HG02970 (cell line): ENCODE data around the gene BABAM2.
"Not testable (repeated sequence)": the region's sequence is repeated elsewhere in the genome, so short reads cannot be mapped to it uniquely, and the experiment has no call there.

Experiments used
- ATAC-seq: cut with Tn5 transposase; IDR thresholded peaks from one replicate; pipeline ENCODE4 v1.9.1; 2021; ENCODE audit warnings: mild to moderate bottlenecking, moderate library complexity, moderate number of reproducible peaks; ENCODE audit not compliant: unreplicated experiment, low FRiP score

The BABAM2 gene

DNA sequence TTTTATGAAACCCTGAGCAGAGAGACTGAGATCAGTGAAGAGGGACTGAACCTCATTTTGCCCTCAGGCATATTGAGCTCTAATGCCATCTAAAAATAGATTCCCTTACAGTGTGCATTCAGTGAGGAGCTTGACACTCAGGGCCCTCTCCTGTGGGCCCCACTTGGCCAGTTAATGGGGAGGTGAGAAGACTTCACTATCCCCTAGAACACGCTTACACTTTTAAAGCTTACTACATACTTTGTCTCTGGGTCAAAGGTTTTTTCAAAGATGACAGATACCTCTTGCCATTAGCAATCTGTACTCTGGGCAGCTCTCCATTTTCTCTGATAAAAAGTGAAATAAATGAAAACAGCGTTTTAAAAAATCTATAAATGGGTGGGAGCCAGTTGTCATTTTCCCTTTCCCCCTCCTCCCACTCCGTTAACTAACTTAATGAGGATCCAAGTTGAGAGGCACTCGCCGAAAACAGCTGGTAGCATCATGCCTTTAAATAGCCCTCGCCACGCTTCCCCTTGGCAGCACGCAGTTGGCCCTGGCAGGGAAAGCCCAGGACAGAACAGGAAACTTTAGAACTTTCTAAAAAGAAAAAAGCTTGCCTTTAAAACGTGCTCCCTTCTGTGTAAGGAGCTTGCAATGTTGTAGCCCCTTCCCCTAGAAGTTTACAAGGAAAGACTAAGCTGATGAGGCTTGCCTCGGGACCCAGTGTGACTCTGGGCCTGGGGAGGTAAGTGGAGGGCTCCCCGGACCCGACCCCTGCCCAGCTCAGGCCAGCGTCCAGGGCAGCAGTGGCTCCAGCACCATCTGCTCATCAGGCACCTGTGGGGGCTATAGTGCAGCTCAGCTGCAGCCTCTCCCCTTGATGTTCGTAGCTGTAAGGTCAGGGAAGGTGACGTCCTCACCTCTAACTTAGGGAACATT is 443.3 kb downstream of the BABAM2 start:
- ATAC-seq = no peak

DNA sequence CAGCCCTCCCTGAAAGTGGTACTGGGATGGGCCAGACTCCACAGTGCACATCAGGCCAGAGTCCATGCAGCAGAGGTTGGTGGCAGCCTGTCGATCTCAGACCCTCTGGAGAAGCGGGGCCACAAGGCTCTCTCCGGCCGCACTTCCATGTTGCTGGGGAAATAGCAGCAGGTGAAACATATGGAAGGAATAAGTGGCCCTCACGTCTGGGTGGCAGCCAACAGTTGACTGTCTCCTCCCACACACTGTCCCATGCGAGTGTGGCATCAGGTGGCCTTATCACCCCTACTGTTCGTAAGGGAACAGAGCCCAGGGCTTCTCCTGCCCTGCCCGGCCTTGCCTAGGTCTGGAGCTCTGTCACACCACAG is 444.0 kb downstream of the BABAM2 start:
- ATAC-seq = no peak

DNA sequence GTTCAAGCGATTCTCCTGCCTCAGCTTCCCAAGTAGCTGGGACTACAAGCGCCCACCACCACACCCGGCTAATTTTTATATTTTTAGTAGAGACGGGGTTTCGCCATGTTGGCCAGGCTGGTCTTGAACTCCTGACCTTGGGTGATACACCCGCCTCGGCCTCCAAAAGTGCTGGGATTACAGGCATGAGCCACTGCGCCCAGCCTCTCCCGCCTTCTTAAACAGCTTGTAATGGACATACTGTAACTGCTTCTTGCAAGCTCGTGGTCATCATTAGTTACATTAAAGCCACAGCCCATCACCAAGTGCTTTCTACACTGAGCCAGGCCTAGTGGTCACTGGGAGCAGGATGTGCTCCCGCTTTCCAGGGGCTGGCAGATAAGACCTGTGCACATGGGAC is 444.7 kb downstream of the BABAM2 start:
- not testable (repeated sequence) for ATAC-seq

DNA sequence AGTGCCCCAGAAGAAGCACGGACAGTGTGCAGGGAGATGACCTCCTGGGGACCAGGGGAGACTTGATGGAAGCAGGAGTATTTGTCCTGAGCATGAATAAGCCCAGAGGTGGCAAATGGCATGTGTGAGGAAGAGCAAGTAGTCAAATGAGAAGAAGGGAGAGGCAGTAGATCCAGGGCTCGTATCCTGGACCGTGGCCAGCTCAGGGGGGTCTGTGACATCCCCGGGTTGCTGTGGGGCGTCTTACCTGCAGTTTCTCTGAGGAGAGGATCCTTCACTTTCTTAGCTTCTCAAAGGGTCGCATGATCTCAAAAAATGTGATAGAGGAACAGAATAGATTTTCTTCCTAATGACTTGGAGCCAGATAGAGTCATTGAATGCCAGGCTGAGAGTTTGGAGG is 445.1 kb downstream of the BABAM2 start:
- ATAC-seq = no peak

DNA sequence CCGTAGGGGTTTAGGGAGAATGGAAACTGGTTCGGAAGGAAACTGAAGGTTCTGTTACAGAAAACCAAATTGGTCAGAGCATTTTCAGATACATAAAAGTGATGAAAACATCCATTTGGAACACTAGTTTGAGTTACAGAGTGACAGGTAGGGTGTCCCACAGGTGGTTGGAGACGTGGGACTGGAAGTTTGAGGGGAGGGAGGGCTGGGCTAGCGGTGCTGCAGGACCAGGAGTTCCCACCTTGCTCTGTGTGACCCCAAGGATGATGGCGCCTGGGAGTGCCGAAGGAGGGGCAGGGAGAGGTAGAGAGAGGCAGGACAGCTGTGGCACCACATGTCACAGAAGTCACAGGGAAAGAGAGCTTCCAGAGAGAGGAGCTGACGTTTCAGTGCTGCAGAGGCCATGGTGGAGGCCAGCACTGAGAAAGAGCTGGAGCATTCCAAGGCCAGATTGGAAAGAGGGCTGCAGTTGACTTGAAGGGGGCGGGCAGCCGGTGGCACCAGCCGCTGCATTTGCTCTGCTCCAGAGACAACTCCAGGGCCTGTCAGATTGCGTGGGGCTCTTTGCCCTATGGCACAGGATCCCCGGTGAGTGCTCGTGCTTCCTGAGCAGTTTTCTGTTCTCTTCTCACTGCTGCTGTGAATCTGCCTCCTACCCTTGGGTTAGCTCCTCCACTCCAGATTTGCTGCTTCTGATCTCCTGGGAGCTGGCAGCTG is 445.9 kb downstream of the BABAM2 start:
- no peak for ATAC-seq

DNA sequence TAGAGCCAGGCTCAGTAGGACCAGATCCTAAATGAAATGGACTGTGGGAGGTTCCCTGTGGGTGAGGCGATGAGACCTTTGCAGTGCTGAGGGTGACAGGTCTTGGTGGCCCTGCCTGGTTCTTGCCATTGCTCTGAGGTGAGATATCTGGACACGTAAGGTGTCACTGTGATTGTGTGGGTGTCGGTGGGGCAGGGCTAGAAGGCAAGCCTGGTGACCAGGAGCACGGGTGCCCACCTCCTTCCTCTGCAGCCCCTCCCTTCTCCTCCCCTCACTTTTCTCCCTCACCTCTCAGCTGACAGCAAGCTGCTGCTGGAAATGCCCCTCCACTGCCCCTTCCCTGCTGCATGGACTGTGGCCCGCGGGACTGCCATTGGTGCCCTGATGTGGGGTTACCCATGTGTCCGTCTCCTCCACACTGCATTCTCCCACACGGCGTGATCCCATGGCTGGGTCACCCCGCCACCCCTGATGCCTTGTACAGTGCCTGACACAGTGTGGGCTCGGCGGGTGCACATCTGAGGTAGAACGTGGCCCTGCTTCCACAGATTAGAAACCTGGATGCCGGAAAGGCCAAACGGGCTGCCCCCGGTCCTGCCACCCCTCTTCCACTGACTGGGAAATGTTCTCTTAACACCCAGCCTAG is 446.6 kb downstream of the BABAM2 start:
- no peak for ATAC-seq

DNA sequence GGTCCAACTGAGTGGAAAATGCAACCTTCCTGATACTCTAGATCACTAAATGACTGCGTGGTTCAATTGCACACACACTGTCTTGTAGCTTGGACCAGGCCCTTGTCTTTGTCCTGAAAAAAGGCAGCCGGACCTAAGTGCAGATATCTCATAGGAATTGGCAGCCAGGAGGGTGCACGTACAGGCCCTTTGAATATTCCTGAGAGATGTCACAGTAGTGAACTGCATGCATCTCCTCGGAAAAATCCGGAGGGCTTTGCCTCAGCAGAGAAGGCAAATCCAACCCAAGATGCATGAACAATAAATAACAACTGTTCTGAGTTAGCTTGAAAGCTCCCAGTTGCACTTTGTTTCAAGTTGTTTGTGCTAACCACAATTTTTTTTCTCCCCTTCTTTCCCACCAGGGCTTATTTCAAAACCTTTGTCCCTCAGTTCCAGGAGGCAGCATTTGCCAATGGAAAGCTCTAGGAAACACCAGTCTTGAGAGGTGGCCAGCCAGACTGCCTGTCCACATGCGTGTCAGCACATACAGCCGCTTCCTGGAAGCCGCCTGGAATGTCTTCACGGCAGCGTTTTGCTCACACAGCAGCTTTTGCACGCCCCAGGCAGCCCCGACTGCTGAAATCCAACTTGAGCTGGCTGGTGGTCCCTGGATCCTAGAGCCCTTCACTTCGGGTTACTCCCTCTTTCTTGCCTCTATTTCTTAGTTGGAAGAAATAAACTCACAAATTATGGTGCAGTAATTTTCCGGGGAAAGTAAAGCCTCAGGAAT is 447.7 kb downstream of the BABAM2 start:
- no peak for ATAC-seq

DNA sequence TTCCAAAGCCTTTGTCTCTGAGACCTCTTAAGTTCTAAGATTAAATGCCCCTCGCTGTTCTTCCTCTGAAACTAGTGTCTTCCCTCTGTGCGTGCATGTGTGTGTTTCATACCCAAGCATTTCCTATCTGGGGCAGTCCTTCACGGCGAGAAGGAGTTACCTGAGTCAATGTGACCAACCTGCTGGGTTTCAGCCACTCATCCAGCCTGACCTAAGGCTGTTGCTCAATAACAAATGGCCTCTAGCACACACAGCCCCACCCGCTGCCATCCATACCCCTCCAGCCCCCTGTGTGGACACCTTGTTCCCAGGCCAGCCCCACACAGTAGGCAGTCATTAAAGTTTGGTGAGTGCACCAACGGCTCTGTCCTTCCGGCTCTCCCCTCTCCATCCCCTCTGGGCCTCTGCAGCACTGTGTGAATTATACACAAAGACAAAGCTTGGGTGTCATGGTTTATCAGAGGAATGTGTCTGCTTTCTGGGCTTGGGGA is 448.3 kb downstream of the BABAM2 start:
- ATAC-seq = no peak

DNA sequence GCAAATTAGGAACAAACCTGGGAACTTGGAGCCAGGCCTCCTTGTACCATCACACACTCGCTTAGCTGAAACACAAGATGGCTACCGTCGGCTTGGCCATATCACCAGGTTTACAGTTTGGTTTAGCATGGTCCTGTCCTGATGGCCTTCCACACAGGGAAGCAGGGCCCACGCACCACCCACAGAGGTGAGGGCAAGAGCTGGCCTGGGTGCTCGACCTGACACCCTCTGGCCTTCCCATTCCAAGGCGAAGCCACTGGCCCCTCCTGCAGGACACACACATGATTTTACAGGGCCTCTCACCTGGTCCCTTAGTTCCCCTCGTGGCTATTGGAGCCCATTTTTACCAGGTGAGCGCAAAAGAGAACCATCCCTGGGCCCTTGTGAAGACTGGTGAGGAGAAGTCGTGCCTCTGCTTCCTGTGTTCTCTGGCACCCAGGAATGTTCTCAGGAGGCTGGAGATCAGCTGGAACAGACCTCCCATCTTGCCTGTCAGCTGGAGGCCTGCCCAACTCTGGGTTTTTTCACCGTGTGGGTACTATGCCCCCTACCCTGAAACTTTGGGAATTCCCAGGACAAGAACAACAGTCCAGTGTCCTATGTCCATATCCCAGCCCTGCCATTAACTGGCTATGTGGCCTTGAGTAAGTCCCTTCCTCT is 449.1 kb downstream of the BABAM2 start:
- no peak for ATAC-seq

DNA sequence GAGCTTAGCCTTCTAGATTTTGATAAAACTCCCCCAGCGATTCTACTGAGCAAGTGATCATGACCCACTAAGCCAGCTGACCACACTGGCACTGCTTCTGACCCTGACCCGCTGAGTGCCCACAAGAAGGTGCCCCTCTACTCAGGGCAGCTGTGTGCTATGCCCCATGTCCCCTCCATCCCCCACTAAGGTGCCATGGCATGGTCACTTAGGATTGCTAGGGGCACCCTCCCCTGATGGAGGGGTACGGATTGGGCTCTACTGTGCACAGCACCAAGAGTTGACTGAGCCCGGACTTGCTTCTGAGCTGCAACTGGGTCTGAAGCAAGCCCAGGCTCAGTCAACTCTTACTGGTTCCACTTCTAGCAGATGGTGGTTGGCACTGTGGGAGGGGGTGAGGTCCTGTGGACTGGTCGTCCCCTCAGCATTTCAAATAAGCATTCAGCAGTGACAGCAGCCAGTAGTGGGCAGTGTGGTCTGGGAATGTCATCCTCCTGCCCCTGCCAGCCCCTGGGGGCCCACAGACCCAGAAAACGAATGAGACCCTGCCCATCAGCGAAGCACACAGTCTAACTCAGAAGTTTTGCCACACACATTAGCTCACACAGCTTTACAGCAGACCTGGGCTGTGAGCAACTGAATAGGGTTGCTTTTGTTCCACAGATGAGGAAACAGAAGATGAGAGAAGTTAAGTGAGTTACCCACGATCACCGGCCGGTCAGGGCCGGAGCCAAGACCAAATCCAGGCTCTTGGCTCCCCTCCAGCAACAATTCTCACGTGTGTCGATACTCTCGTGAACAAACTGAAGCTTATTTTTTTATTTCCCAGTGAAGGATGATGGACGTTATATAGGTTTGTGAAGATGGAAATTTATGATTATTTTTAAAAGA is 450.0 kb downstream of the BABAM2 start:
- no peak for ATAC-seq

DNA sequence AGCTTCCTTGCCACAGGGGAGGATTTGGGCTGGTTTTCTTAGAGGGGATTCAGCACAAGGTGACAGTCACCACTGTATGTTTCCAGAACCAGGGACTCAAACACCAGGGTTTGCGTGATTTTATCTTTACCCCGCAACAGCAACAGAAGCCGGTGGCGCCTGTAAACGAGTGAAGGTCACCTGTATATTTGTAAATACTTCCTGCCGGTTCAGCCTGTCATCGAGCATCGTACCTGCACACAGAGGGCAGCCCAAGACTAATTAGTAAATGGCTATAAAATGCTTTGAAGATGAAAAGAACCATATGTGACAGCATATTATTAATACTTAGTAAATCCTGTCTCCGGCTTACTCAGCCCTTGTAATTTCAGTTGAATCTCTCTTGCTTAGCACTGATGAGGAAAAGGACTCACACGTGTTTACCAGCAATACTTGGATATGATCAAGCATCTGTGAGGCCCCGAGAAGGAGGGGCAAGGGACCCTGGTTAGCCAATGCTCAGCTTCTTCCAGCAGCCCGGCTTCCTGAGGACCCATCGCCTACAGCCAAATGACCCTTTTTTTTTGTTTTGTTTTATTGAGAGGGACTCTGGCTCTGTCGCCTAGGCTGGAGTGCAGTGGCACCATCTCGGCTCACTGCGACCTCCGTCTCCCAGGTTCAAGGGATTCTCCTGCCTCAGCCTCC is 450.8 kb downstream of the BABAM2 start:
- ATAC-seq = no peak

DNA sequence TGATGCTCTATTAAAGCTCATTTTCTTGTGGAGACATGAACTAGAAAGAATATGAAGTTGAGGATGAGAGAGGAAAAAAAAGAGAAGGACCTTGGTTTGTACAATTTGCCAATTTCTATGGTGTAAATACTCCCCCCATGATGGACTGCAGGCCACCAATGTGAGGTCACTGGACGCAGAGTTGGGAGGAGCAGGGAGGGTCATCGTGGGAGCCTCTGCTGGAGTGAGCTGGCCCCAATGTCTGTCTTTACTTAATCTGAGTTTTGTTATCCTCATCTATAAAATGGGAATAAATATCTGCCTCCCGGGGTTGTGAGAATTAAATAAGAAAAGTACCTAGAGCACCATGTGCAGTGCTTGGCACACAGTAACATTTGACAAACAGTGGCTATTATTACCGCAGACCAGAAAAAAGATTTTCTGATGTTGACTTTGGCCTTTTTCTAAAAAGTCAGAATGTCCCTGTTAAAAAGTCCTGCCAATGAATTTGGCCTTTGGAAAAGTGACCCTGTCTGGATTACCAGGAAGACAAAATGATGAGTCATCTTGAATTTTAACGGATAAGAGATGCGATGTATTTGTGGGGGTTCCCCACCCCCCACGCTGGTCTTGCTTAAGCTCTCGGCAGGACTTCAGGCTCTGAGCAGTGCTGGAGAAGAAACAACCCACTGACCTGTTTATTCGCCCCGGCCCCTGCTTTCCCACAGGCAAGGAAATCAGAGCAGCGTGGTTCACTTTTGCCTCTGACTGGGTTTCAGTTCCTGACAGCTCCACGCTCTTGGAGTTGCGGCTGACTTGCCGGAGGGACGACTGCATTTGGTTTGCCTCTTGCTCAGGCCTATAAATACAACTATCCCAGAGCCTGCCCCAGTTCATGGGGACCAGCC is 451.8 kb downstream of the BABAM2 start:
- no peak for ATAC-seq

DNA sequence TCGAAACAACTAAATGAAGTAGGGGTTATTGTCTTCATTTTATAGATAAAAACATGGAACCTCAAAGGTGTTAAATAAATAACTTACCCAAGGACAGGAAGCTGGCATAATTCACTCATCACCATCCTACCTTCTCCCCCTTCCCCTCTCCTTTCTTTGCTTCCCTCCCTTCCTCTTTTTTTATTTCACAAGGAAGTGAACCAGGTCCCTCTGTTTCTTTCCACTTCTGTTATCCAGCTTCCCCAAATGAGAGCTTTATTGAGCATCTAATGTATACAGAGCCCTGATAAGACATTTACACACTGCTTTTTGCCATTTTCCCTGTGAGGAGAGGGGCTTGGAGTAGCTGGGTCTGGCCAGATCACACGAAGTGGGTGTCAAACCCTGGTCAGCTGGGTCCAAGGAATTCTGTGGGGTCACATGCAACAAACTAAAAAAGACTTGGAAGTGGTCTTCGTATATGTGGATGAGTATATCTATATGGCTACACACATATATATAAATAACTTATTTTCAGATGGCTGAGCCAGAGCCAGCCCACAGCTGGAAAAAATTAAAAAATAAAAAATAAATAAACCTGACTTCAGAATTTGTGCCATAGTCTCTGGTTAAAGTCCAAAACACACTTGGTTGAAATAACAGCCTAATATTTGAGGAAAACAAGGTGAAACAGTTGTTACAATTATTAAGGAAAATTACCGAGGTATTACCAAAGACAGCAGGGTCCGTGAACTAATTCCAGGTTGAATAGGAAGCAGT is 452.8 kb downstream of the BABAM2 start:
- ATAC-seq = no peak

DNA sequence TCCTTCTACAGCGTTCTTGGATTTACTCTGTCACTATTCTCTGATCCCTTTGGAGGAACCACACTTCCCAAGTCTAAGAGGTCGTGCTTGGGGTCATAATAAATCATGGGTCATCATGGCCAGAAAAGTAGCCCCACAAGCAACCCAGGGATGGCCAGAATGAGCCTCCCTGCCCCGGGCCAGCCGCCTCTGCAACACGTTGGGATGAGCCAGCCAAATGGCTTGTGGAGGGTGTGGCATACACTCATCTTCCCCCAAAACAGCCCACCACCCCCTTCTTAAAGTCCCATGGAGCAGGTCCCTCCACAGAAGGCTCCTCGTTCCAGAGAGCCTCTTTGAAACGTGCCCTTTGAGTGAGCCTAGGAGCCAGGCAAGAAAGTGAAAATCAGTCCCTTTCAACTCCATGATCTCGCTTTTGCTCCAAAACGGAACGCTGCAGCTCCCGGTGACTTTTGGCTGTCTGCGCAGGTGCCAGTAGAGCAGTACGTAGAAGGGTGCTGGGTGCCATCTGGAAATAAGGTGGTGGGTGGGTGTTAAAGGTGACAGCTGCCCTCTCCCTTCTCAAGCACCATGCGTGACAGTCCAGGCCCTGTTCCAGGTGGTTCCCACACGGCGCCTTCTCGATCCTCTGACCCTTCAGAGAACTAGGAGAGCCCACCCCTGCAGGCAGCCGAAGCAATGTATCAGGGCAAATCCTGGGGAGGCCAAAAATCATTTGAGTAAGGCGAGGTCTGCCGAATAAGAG is 453.6 kb downstream of the BABAM2 start:
- no peak for ATAC-seq

DNA sequence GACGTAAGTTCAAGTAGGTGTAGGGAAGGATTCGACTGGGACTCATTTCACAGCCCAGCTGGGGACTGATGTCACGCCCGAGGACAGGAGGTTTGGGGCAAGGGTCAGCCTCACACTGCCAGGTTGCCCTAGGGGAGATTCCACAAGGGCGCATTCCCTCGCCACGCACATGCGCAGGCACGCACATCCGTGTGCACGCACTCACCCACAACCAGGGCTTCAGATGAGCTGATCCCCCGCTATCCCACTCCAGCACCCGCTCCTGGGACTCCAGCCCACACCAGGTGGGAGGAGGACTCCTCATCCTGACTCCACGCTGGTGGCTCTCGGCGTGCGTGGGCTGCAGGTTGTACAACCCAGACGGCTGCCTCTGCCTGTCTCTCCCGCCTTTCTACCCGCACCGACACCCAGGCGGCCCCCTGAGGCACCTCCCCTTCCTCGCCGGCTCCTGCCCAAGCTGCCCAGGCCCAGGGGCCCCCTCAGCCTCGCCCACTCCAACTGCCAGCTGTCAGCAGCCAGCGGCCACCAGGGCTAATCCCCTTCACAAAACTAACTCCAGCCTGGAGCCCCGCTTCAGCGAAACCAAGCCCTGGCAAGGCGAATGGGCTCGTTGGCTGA is 454.3 kb downstream of the BABAM2 start:
- no peak for ATAC-seq

DNA sequence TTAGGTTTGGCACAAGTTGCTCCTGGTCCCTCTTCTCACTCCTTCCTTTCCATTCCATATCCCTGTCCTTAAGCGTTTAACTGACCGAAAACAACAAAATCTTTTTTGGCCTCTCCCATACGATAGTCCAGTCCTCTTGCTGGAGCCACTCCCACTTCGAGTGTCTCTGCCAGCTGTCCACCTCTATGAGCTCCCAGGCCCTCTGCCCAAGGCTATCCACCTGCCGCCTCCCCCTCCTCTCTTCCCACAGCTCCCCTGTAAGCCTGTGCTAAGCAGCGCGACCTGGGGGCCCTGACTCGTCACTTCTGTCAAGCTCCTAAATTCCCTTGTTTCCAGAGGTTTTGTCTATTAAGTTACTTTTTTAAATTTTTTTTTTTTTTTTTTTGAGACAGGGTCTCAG is 455.1 kb downstream of the BABAM2 start:
- ATAC-seq = no peak
